ENCODE measurements around the gene MSGN1.

MSGN1 gene

GRCh38 chr2:17816396-17817245, at the start of gene MSGN1:
TSS of gene MSGN1 (plus strand) at chr2:17816460. CDS start at chr2:17816519, 59 bp downstream.
- no peak for DNase-seq

GRCh38 chr2:17768894-17769293, 47.4 kb upstream of the MSGN1 start:
- no peak for DNase-seq

- no peak for DNase-seq
Observed at GRCh38 chr2:17771956-17772355, 44.3 kb upstream of the MSGN1 start.

GRCh38 chr2:17772532-17772931, 43.7 kb upstream of the MSGN1 start:
- no peak for DNase-seq

- no peak for DNase-seq
Observed at GRCh38 chr2:17780546-17780945, 35.7 kb upstream of the MSGN1 start.

- no peak for DNase-seq
Observed at GRCh38 chr2:17781482-17781881, 34.8 kb upstream of the MSGN1 start.

- DNase-seq, result no peak
Observed at GRCh38 chr2:17786727-17787126, 29.5 kb upstream of the MSGN1 start.

GRCh38 chr2:17788773-17789172, 27.5 kb upstream of the MSGN1 start:
- no peak for DNase-seq

GRCh38 chr2:17790536-17790935, 25.7 kb upstream of the MSGN1 start:
- DNase-seq, result no peak

- DNase-seq, result peak; percentile 51
Observed at GRCh38 chr2:17791121-17791816, 25.0 kb upstream of the MSGN1 start.

GRCh38 chr2:17791817-17792130, 24.5 kb upstream of the MSGN1 start:
- peak; percentile 43 for DNase-seq

- no peak for DNase-seq
Observed at GRCh38 chr2:17792515-17792914, 23.7 kb upstream of the MSGN1 start.

GRCh38 chr2:17793296-17793695, 23.0 kb upstream of the MSGN1 start:
- DNase-seq, result peak; percentile 54

- DNase-seq, result no peak
Observed at GRCh38 chr2:17793803-17794354, 22.4 kb upstream of the MSGN1 start.

GRCh38 chr2:17795309-17795708, 21.0 kb upstream of the MSGN1 start:
- DNase-seq, result no peak

- DNase-seq, result no peak
Observed at GRCh38 chr2:17798338-17798737, 17.9 kb upstream of the MSGN1 start.

GRCh38 chr2:17799301-17800120, 16.7 kb upstream of the MSGN1 start:
- peak; percentile 35 for DNase-seq

GRCh38 chr2:17800219-17800618, 16.0 kb upstream of the MSGN1 start:
- DNase-seq, result peak; percentile 83

GRCh38 chr2:17800693-17801458, 15.4 kb upstream of the MSGN1 start:
- no peak for DNase-seq

GRCh38 chr2:17803497-17803896, 12.8 kb upstream of the MSGN1 start:
- DNase-seq, result no peak

GRCh38 chr2:17804358-17804757, 11.9 kb upstream of the MSGN1 start:
- DNase-seq, result no peak

GRCh38 chr2:17805166-17805565, 11.1 kb upstream of the MSGN1 start:
- DNase-seq, result no peak
